Hippocampal formation (tissue), 2 donors: ENCODE data around the gene RXYLT1.
"Not testable (repeated sequence)": the region's sequence is repeated elsewhere in the genome, so short reads cannot be mapped to it uniquely, and the experiment has no call there.

Source experiments
- DNase-seq, 2 donors: peaks; one replicate each; lab custom pipeline; 2025; lab: John Stamatoyannopoulos, UW

Gene RXYLT1, protein sequence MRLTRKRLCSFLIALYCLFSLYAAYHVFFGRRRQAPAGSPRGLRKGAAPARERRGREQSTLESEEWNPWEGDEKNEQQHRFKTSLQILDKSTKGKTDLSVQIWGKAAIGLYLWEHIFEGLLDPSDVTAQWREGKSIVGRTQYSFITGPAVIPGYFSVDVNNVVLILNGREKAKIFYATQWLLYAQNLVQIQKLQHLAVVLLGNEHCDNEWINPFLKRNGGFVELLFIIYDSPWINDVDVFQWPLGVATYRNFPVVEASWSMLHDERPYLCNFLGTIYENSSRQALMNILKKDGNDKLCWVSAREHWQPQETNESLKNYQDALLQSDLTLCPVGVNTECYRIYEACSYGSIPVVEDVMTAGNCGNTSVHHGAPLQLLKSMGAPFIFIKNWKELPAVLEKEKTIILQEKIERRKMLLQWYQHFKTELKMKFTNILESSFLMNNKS

DNA sequence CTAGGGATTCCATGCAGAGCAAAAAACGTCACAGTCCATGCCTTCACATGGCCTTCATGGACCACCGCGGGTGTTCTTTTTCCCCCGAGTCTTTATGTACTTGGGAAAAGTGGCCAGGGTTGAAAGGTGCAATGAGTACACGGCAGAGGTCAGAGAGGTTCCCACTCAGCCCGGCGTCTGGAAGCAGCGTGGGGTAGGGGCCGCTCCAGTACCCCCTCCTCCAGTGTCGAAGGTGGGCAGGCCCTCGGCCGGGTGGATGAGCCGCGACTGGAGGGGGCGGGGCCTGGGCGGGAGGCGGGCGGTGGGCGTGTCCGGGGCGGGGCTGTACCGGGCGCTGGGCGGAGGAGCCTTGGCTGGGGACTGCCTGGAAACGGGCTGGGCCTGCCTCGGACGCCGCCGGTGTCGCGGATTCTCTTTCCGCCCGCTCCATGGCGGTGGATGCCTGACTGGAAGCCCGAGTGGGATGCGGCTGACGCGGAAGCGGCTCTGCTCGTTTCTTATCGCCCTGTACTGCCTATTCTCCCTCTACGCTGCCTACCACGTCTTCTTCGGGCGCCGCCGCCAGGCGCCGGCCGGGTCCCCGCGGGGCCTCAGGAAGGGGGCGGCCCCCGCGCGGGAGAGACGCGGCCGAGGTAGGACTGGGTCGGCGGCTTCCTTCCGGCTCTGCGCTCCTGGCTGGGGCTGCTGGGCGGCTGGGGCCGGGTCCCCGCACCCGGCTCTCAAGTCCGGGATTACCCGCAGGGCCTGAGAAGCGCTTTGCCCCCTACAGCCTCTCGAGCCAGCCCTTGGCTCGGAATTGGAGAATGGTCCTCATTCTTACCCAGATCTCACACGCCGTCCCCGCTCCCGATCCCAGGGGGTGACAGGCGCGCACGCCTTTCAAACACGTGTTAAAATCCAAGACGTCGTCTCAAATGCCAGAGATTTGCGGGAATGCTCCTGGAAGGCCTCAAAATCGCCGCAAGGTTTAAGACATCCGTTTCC lies at the start of gene RXYLT1:
Gene RXYLT1 (plus strand): TSS at position 412 of the 984 bp plus-strand sequence. CDS start 52 bp downstream, at position 464.
- DNase-seq, result peak; percentile 81 to 91

DNA sequence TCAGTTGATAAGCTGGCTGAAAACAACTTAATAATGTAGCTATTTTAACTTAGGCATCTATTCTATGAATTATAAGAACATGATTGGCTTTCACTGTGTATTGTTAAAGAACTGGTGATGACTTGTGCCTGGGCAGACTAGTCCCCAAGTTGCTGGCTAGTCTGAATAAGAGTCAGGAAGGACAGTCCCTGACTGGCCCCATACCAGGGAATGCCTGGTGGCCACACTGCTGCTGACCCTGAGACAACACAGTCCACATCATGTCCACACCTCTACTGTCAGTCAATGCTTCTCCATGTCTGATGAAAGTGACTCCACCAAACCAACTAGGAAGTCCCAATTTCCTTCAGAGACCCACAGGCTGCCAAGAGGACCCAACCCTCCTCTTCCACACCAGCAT lies 46.9 kb upstream of the RXYLT1 start:
- DNase-seq, result not testable (repeated sequence)

DNA sequence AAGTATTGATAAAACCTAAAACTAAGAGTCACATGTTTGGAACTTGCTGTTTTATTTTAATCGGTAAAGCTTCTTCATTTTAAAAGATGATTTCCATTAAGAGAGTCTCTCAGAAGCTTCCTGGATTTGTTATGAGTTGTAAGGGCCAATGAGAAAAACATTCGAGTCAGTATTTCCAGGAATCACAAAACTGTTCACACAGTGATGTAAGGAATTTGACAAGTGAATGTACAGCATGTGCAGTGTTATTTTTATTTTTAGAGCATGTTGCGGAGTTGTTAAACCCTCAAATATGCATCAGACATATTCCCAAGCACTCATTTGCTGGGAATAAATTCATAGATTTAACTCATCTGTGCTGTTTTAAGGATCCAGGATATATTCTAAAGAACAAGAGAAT lies 46.1 kb upstream of the RXYLT1 start:
- not testable (repeated sequence) for DNase-seq

DNA sequence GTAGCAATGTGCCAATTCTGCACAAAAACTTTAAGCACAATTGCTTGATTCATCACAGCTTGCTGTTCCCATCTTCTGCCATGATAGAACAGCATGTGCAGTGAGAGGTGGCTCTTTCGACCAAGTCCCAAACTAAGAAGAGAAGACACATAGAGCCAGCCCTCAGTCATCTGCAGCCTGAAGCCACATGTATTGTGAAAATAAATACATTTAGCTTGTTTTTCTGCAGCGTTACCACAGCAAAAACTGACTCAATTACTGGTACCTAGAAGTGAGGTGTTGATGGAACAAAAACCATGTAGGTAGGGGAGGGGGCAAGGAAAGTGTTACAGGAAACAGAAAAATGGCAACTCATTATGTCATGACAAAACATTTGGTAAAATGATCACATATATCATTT lies 39.2 kb upstream of the RXYLT1 start:
- not testable (repeated sequence) for DNase-seq

DNA sequence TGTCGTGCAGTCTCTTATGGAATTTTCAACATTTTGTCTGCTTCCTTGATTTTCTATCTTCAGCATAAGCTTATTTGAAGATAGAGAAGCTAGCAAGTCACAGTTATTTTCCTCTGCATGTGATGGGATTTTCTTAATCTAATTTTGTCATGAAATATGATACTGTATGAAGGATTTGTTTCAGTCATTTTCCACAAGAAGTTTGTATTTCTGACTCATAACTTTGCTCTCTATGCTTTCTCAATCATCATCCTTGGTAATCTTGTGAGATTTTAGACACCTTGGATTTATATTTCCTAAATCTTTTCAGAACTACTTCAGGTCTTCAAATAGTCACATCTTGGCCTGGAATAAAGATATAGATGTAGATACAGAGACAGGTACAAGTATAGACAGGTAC lies 38.3 kb upstream of the RXYLT1 start:
- DNase-seq, result not testable (repeated sequence)

DNA sequence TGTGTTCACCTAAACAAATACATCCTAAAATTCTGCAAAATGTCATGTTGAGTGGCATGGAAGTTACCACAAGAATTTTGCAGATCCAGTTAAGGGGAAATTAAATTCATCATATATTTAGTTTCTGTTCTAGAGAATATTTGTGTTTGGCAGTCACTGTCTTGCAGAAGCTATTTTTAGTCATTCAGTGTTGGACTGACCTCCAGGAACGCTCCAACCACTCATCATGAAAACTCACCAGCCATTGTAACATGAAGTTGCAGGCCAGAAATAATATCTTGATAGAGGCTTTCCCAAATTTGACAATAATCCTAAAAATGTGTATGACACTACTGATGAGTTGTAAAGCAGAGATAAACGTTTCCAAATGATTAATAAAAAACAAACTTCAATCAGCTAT lies 35.6 kb upstream of the RXYLT1 start:
- not testable (repeated sequence) for DNase-seq

DNA sequence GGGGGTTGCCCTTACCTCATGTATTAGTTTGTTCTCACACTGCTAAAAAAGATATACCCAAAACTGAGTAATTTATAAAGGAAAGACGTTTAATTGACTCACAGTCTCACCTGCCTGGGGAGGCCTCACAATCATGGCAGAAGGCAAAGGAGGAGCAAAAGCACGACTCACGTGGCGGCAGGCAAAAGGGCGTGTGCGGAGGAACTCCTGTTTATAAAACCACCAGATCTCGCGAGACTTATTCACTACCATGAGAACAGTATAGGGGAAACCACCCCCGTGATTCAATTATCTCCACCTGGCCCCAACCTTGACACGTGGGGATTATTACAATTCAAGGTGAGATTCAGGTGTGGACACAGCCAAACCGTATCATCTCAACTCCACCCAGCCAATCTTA lies 33.2 kb upstream of the RXYLT1 start:
- DNase-seq, result not testable (repeated sequence)

DNA sequence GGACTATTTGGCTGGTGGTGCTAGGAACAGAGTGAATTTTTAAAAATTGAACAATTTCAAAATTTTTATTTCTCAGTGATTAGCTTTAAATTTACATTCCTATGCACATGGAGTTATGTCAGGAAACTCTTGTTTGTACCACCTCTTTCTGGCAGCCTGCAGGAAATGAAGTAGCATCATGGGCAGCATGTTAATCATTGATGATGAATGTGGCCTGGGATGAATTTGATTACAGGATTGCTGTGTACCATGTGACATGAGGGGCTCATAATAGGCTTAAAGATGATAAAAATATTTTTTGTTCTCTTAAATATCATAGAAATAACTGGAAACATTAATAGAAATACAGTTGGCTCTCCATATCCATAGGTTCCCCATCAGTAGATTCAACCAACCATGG lies 32.6 kb upstream of the RXYLT1 start:
- DNase-seq, result not testable (repeated sequence)

DNA sequence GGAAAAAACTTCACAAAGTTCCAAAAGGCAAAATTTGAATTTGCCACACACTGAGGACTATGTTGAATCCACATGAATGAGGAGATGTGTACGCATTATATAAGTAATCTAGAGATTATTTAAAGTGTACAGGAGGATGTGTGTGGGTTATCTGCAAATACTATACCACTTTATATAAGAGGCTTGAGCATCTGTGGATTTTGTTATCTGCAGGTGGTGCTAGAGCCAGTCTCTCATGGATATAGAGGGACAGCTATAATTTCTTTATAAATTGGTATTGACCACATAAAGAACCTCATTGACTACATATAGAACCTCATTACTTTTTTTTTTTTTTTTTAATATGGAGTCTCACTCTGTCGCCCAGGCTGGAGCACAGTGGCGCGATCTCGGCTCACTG lies 32.2 kb upstream of the RXYLT1 start:
- no peak for DNase-seq

DNA sequence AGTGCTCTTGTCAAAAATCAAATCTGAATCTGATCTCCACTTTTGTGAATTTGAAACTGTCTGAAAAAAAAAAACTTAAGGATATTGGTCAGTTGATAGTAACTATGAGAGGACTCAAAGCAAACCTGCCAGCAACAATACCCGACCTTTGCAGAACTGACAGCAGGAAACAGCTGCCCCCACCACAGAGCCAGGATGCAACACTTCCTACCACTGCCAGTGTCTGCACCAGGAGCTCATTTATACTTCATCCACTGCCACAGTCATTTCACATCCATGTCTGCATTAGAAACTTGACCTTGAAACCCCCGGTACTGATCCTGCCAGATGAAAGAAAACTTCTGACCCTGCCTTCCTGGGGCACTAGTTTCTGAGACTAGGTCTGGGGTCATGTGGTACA lies 27.4 kb upstream of the RXYLT1 start:
- DNase-seq, result no peak

DNA sequence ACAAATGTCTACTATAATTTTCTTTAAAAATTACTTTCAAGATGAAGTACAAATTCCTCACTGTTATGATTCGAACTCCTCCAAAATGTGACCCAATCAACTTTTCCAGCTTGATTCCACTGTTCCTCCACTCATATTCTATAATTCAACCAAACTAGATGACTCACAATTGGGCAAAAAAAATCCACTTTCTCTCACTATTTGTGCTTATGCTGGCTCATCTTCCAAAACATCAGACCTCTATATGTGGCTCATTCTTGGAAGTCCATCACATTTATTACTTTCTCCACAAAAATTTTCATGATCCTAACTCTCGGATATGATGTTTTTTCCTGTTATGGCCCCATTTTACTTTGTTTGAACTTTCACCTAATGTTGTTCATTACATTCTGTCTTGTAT lies 26.9 kb upstream of the RXYLT1 start:
- DNase-seq, result no peak

DNA sequence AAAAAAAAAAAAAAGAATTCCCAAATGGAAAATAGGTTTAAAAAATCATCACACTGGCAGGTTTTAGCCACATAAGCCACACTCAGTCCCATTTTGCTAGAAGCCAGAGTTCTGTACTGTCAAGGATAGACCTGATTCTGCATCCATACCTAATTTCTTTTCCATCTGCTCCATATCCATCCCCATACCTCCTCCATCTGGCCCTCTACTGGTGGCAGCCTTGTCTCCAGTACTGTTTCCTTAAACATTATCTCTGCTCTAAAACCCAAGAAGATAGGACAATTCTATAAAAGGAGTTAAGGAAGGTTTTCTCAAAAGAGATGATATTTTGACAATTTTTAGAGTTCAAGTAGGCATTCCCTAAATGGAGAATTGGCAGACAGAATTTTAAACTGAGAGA lies 26.0 kb upstream of the RXYLT1 start:
- no peak for DNase-seq

DNA sequence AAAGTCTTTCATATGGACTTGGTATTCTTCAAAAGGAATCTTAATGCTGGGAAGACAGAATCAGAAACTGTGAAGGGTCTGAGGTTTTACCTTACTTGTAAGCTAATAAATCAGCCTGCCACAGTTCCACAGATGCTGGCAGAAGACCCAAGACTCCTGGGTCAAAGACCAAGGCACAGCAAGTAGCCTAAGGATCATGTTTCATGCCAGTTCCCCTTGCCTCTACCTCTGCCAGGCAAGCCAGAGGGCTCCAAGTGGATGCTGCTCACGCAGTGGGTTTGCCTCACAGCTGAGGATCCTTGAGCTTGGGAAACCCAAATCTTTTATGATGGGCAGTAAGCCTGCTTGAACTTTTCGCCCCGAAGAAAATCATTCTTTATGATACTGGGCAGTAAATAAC lies 15.2 kb upstream of the RXYLT1 start:
- no peak for DNase-seq

DNA sequence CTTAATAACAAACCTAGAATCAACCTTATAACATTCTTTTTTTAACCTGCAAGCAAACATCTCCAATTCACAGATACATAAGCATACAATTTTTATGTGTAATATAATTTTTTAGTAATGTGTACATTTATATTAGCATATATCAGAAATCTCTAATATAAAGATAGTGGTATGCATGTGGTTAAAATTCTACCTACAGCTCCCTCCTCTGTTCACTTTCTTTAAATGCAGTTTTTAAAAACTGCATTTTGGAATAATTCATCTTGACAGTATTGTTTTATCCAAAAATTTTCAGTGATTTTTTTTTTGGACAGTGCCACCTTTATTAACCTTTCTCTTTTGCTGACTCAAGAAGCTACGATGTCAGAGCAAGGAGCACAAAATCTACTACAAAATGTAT lies 13.2 kb upstream of the RXYLT1 start:
- DNase-seq, result no peak

DNA sequence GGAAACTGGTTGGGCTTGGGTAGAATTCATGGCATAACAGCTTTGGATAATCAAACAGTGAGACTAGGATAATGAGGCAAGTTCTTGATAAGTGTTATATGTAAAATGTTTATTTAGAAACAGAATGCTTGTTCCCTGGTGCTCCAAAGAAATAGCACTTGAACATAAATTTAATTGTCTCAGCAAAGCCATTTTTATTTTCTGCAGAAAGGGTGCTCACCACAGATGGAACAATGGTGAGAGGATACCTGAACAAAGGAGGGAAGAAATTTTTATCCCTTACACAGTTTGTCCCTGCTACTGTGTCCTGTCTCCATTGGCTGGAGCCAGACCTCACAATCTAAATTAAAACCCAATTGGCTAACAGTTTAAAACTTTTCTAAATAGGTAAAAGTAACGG lies 9.3 kb upstream of the RXYLT1 start:
- DNase-seq, result no peak

DNA sequence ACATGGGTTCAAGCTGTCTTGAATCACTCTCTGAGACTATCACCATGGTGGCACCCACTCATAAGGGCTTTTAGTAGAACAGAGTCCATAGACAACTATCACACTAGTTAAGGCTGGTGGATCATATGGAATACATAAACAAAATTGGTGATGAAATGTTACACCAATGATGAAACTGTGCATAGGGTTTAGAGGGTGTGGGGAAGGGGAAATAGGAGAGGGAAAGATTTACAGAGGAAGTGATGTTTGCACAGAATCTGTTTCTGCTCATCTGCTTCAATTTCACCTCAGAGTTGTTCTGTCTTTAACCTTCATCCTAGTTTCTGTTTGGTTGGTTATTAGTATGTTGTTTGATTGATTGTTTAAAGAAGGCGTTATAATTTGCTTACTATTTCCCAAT lies 2.4 kb upstream of the RXYLT1 start:
- no peak for DNase-seq

DNA sequence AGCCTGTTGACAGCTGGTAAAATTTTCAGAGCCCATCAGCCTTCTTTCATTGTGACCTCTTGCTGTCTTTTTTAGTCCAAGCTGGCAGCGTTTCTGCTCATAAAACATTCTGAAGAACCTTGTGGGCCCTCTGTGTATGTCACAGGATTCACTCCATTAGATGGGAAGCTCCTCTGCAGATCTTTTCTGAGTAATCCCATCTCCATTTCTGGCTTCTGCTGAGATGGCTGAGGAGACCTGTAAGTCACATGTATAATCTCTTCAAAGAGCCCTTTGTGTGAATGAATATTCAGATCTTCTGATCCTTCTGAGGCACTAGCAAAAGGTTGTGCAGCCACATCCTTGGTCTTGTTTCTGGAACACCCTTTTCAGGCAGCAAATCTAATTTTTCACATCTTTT lies 2.8 kb downstream of the RXYLT1 start:
- DNase-seq, result no peak

DNA sequence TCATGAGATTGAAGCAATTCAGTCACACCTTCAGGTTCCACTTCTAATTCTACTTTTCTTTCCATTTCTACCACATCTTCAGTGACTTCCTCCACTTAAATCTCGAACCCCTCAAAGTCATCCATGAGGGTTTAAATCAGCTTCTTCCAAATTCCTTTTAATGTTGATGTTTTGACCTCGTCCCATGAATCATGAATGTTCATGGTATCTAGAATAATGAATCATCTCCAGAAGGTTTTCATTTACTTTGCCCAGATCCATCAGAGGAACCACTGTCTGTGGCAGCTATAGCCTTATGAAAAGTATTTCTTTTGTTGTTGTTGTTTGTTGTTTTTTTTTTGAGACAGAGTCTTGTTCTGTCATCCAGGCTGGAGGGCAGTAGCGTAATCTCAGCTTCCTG lies 7.6 kb downstream of the RXYLT1 start:
- no peak for DNase-seq

DNA sequence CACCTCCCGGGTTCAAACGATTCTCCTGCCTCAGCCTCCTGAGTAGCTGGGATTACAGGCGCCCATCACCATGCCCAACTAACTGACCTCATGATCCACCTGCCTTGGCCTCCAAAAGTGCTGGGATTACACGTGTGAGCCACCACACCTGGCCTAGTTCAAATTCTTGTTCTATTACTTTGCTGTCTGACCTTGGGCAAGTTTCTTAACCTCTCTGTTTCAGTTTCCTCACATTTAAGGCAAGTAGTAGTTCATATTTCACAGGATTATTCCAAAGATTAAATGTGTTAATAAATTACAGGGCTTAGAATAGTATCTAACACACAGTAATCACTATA lies 10.9 kb downstream of the RXYLT1 start:
- DNase-seq, result no peak

DNA sequence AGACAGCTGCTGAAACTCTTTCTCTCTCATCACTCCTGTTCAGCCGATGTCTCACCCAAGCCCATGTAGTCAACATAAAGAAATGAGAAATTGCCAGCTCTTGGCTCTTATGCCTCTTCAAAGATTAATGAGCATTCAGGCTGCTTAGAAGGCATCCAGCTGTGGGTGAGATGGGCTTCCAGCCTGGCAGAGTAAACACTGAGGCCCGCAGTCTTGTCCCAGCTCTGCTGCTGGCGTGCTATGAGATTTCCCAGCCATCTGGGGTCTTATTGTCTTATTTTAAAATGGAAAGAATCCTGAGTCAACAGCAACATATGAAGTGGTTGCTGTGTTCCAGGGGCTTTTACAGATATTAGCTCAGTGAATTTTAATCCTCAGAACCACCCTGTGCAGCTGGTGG lies 12.6 kb downstream of the RXYLT1 start:
- DNase-seq, result no peak

DNA sequence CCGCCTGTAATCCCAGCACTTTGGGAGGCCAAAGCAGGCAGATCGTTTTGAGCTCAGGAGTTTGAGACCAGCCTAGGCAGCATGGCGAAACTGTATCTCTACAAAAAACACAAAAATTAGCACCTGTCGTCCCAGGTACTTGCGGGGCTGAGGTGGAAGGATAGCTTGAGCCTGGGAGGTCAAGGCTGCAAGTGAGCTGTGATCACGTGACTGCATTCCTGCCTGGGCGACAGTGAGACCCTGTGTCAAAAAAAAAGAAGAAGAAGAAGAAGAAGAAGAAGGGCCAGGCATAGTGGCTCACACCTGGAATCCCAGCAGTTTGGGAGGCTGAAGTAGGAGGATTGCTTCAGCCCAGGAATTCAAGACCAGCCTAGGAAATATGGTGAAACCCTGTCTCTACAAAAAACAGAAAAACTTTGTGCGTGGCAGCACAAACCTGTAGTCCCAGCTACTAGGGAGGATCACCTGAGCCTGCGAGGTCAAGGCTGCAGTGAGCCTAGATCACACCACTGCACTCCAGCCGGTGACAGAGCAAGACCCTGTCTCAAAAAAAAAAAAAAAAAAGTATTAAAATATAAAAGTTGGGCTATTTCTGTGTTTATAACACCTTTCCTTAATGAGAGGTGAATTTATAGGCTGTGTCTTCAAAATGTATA lies 15.5 kb downstream of the RXYLT1 start:
- no peak for DNase-seq

DNA sequence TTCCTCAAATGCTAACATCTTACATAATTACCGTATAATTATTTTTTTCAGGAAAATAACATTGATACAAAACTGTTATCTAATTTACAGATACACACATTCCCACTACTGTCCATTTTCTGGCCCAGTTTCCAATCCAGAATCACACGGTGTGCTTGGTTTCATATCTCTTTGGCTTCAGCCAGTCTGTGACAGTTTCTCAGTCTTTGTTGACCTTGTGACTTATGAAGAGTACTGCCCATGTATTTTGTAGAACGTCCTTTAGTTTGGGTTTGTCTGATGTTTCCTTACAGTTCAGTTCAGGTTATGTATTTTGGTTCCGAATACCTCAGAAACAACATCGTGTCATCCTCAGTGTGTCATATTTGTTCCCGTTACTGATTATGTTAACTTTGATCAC lies 16.2 kb downstream of the RXYLT1 start:
- DNase-seq, result no peak
